ENCODE results near the gene TEX19. TPM values are rescaled to one million over a fixed set of nuclear protein-coding genes. Genes with fewer than 3 reads are reported as not detected.
"Not testable (repeated sequence)": the region's sequence is repeated elsewhere in the genome, so short reads cannot be mapped to it uniquely, and the experiment has no call there.

TEX19 gene
- total RNA-seq, 1 donor from 2014 or later: not detected

GRCh38 chr17:82353484-82353883 is 5.6 kb upstream of the TEX19 start:
- Histone ChIP-seq H3K4me3 (no peak overlapping the region), H3K27me3 (ENCODE audit: low read depth) (peaks cover 24% of the 10 kb centered on the region), H3K4me1 (peaks cover 9% of the 10 kb centered on the region), H3K9me3 (no peaks in the 10 kb centered on the region), H3K36me3 (no peaks in the 10 kb centered on the region), H3K27ac (no peak overlapping the region)
- TF ChIP-seq CTCF (IDR thresholded peaks at IDR 0.05): no peak
- intact Hi-C loops (cut with DNase I): no loop called here
- ATAC-seq (no peak), DNase-seq (no peak)

GRCh38 chr17:82354804-82355308 is 4.2 kb upstream of the TEX19 start:
- Histone ChIP-seq H3K4me1 (peaks cover 9% of the 10 kb centered on the region), H3K27ac (no peak overlapping the region), H3K27me3 (ENCODE audit: low read depth) (peaks cover 28% of the 10 kb centered on the region), H3K4me3 (no peak overlapping the region), H3K36me3 (no peaks in the 10 kb centered on the region), H3K9me3 (no peaks in the 10 kb centered on the region)
- no peak for TF ChIP-seq CTCF (IDR thresholded peaks at IDR 0.05)
- intact Hi-C loops (cut with DNase I): no loop called here
- DNase-seq (no peak), ATAC-seq (no peak)

GRCh38 chr17:82355770-82356427 is 3.1 kb upstream of the TEX19 start:
- Histone ChIP-seq H3K27me3 (ENCODE audit: low read depth) (peaks cover 28% of the 10 kb centered on the region), H3K36me3 (no peaks in the 10 kb centered on the region), H3K4me3 (peak overlapping the region; percentile 23), H3K9me3 (no peaks in the 10 kb centered on the region), H3K27ac (peak overlapping the region; percentile 67), H3K4me1 (peaks cover 9% of the 10 kb centered on the region)
- ATAC-seq (peak; percentile 84 to 87), DNase-seq (peak; percentile 81)
- TF ChIP-seq CTCF (IDR thresholded peaks at IDR 0.05): no peak
- intact Hi-C loops (cut with DNase I): no loop called here

GRCh38 chr17:82356845-82357355 is 2.1 kb upstream of the TEX19 start:
- Histone ChIP-seq H3K27ac (peak overlapping the region; percentile 67), H3K4me3 (peak overlapping the region; percentile 23), H3K36me3 (no peaks in the 10 kb centered on the region), H3K27me3 (ENCODE audit: low read depth) (peaks cover 24% of the 10 kb centered on the region), H3K4me1 (peaks cover 3% of the 10 kb centered on the region), H3K9me3 (no peaks in the 10 kb centered on the region)
- ATAC-seq: peak; percentile 80 to 86
- no peak for TF ChIP-seq CTCF (IDR thresholded peaks at IDR 0.05)
- no peak for DNase-seq
- intact Hi-C loops (cut with DNase I): no loop called here

- H3K27ac ChIP-seq: peak overlapping the region; percentile 67
Observed at GRCh38 chr17:82357394-82357793, 1.7 kb upstream of the TEX19 start.

GRCh38 chr17:82359451-82360074 is 516 bp downstream of the TEX19 start:
- intact Hi-C loops (cut with DNase I); H3K4me1 ChIP-seq; ATAC-seq: not testable (repeated sequence)

More at GRCh38 chr17:82357394-82357793, 1.7 kb upstream of the TEX19 start:
- Histone ChIP-seq H3K4me1 (no peaks in the 10 kb centered on the region), H3K4me3 (no peak overlapping the region), H3K36me3 (no peaks in the 10 kb centered on the region), H3K9me3 (no peaks in the 10 kb centered on the region), H3K27me3 (ENCODE audit: low read depth) (peaks cover 24% of the 10 kb centered on the region)
- DNase-seq (no peak), ATAC-seq (peak in 1 of 2 donors; percentile 3)
- TF ChIP-seq CTCF (IDR thresholded peaks at IDR 0.05): no peak
- intact Hi-C loops (cut with DNase I): no loop called here

More at GRCh38 chr17:82359451-82360074, 516 bp downstream of the TEX19 start:
- H3K9me3 ChIP-seq, H3K4me3 ChIP-seq, H3K27ac ChIP-seq, H3K36me3 ChIP-seq, DNase-seq: not testable (repeated sequence)
- H3K27me3 ChIP-seq (ENCODE audit: low read depth): peaks cover 24% of the 10 kb centered on the region

Data from lower lobe of right lung (tissue), 2 donors.